Measurements from ENCODE around the gene KLHDC3.

GRCh38 chr6:43007126-43007525, 6.9 kb upstream of the KLHDC3 start:
- TF ChIP-seq EGR1 (IDR thresholded peaks at IDR 0.05): no peak
- no peak for TF ChIP-seq YY1 (IDR thresholded peaks at IDR 0.05; ENCODE audit: low read depth)
- TF ChIP-seq, protein P1, sequence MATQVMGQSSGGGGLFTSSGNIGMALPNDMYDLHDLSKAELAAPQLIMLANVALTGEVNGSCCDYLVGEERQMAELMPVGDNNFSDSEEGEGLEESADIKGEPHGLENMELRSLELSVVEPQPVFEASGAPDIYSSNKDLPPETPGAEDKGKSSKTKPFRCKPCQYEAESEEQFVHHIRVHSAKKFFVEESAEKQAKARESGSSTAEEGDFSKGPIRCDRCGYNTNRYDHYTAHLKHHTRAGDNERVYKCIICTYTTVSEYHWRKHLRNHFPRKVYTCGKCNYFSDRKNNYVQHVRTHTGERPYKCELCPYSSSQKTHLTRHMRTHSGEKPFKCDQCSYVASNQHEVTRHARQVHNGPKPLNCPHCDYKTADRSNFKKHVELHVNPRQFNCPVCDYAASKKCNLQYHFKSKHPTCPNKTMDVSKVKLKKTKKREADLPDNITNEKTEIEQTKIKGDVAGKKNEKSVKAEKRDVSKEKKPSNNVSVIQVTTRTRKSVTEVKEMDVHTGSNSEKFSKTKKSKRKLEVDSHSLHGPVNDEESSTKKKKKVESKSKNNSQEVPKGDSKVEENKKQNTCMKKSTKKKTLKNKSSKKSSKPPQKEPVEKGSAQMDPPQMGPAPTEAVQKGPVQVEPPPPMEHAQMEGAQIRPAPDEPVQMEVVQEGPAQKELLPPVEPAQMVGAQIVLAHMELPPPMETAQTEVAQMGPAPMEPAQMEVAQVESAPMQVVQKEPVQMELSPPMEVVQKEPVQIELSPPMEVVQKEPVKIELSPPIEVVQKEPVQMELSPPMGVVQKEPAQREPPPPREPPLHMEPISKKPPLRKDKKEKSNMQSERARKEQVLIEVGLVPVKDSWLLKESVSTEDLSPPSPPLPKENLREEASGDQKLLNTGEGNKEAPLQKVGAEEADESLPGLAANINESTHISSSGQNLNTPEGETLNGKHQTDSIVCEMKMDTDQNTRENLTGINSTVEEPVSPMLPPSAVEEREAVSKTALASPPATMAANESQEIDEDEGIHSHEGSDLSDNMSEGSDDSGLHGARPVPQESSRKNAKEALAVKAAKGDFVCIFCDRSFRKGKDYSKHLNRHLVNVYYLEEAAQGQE (IDR thresholded peaks at IDR 0.05; ENCODE audit: low read depth): no peak
- no peak for TF ChIP-seq MAX (IDR thresholded peaks at IDR 0.05)

Measured in Ishikawa (cell line).